ENCODE measurements around the gene TMX2. TPM values are rescaled to one million over a fixed set of nuclear protein-coding genes. Genes with fewer than 3 reads are reported as not detected.

TMX2 gene
- total and polyA plus RNA-seq, 9 of the 15 experiments (the other 6 are each of a cell fraction or from before 2014, with no cell fraction given) = 176 to 433 (median 227) TPM

DNA sequence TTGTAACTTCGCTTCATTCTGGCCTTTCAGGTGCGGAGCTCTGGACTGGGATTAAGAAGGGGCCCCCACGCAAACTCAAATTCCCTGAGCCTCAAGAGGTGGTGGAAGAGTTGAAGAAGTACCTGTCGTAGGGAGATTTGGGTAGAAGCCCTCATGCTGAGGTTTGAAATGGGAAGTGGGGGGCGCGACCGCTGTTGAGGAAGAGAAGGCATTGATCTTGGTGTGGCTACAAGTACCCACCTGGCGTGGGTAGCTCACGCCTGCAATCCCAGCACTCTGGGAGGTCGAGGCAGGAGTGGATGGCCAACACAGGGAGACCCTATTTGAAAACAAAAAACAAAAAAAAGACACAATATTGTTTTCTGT is 29.7 kb downstream of the TMX2 start:
- Histone ChIP-seq H3K4me2 (ENCODE audit: insufficient read depth, low read length) (peak overlapping the region; percentile 90), H3K27me3 (ENCODE audit: control insufficient read depth in 2 of 2, insufficient read depth in 2 of 2, low read length in 2 of 2) (no peaks in the 10 kb centered on the region), H3K9me3 (replicated peaks; ENCODE audit: control insufficient read depth, insufficient read depth, low read depth, low read length) (no peaks in the 10 kb centered on the region), H4K20me1 (replicated peaks; ENCODE audit: control insufficient read depth, insufficient read depth, low read length) (no peaks in the 10 kb centered on the region), H2AFZ (ENCODE audit: low read depth, low read length) (peak overlapping the region; percentile 84), H3K4me1 (replicated peaks in 1 of 2; ENCODE audit: control insufficient read depth in 2 of 2, insufficient read depth in 2 of 2, low read length in 2 of 2) (peaks cover 10 to 11% of the 10 kb centered on the region in 2 experiments; a peak in 4 of 5 replicates), H3K9ac (ENCODE audit: insufficient read depth in 1 of 2, low read depth in 2 of 2, low read length in 2 of 2) (peak overlapping the region; percentile 90 to 97), H3K27ac (ENCODE audit: extremely low read depth, low read depth, low read length) (peak overlapping the region; percentile 86), H3K36me3 (ENCODE audit: control insufficient read depth, insufficient read depth, low read length) (peaks cover 84% of the 10 kb centered on the region), H3K79me2 (ENCODE audit: control insufficient read depth, insufficient read depth, low read length) (peaks cover 35% of the 10 kb centered on the region), H3K4me3 (peak overlapping the region; percentile 70), H3K9me1 (ENCODE audit: control insufficient read depth, insufficient read depth, low read length) (no peaks in the 10 kb centered on the region)
- intact Hi-C loops (cut with micrococcal nuclease) (no loop called here), in situ Hi-C loops (cut with MboI) (no loop called here)
- CTCF ChIA-PET (ENCODE audit: low intra/inter-chr PET ratio) = no interaction called here
- no TSS peak for BruUV-seq (replicated peaks)
- WGBS (ENCODE audit: insufficient coverage, low coverage, missing lambda C conversion rate) = 2% methylated on average over 9 of the region's 10 CpGs
- no peak for ATAC-seq
- FAIRE-seq = no peak
- TF ChIP-seq ZNF232 (CRISPR knock-in tag; IDR thresholded peaks at IDR 0.05) (0 out of 2 replicates have a peak, but pooled peaks have one; percentile 16), SPI1 (IDR thresholded peaks at IDR 0.05; ENCODE audit: borderline replicate concordance, low read depth, low read length) (peak; percentile 33; the same call in 1 of the 2 replicates), KDM2B (CRISPR knock-in tag; IDR thresholded peaks at IDR 0.05) (no peak), TFAP4 (CRISPR knock-in tag; IDR thresholded peaks at IDR 0.05; ENCODE audit: borderline replicate concordance) (no peak)
- peak in 1 of 4 experiments; percentile 28 for DNase-seq (ENCODE audit: extremely low read depth in 1 of 4, low spot score in 3 of 4)
- POLR2A ChIA-PET = interaction anchor here (0.6 to 2.7 kb wide), 17 partner anchors 8 to 346 kb away, joined by 3 to 25 read pairs (median 5); partner anchors contain the start of genes BTBD18, CTNND1 and MED19

GRCh38 chr11:57744357-57744756 is 32.0 kb downstream of the TMX2 start:
- WGBS (ENCODE audit: insufficient coverage, low coverage, missing lambda C conversion rate) = 86% methylated on average over 2 of the region's 2 CpGs
- H3K9me1 ChIP-seq (ENCODE audit: control insufficient read depth, insufficient read depth, low read length) = no peaks in the 10 kb centered on the region
- no peak overlapping the region for H3K4me2 ChIP-seq (ENCODE audit: insufficient read depth, low read length)
- BruUV-seq (replicated peaks) = no TSS peak
- no peaks in the 10 kb centered on the region for H3K9me3 ChIP-seq (replicated peaks; ENCODE audit: control insufficient read depth, insufficient read depth, low read depth, low read length)
- no peaks in the 10 kb centered on the region for H3K27me3 ChIP-seq (ENCODE audit: control insufficient read depth in 2 of 2, insufficient read depth in 2 of 2, low read length in 2 of 2)
- ATAC-seq (no peak), DNase-seq (ENCODE audit: extremely low read depth in 1 of 4, low spot score in 3 of 4) (no peak), FAIRE-seq (no peak)
- H2AFZ ChIP-seq (ENCODE audit: low read depth, low read length) = no peak overlapping the region
- no peaks in the 10 kb centered on the region for H4K20me1 ChIP-seq (replicated peaks; ENCODE audit: control insufficient read depth, insufficient read depth, low read length)
- peaks cover 24% of the 10 kb centered on the region for H3K79me2 ChIP-seq (ENCODE audit: control insufficient read depth, insufficient read depth, low read length)
- H3K9ac ChIP-seq (ENCODE audit: insufficient read depth in 1 of 2, low read depth in 2 of 2, low read length in 2 of 2) = peak overlapping the region in 1 of 2 experiments; percentile 31; a peak in 1 of 4 replicates
- no peak overlapping the region for H3K27ac ChIP-seq (ENCODE audit: extremely low read depth, low read depth, low read length)
- ChIA-PET POLR2A (interaction anchor here (0.5 to 1.2 kb wide), 7 partner anchors 12 to 69 kb away, joined by 3 to 6 read pairs (median 4); no protein-coding TSS in a partner anchor), CTCF (ENCODE audit: low intra/inter-chr PET ratio) (no interaction called here)
- H3K4me1 ChIP-seq (replicated peaks in 1 of 2; ENCODE audit: control insufficient read depth in 2 of 2, insufficient read depth in 2 of 2, low read length in 2 of 2) = peaks cover 10 to 11% of the 10 kb centered on the region in 2 experiments; a peak in 4 of 5 replicates
- H3K4me3 ChIP-seq = no peak overlapping the region
- peaks cover 62% of the 10 kb centered on the region for H3K36me3 ChIP-seq (ENCODE audit: control insufficient read depth, insufficient read depth, low read length)
- intact Hi-C loops (cut with micrococcal nuclease) = no loop called here
- in situ Hi-C loops (cut with MboI) = no loop called here
- no peak for TF ChIP-seq ZNF707 (CRISPR knock-in tag; conservative IDR thresholded peaks at IDR 0.05)
- TF ChIP-seq, protein P1, sequence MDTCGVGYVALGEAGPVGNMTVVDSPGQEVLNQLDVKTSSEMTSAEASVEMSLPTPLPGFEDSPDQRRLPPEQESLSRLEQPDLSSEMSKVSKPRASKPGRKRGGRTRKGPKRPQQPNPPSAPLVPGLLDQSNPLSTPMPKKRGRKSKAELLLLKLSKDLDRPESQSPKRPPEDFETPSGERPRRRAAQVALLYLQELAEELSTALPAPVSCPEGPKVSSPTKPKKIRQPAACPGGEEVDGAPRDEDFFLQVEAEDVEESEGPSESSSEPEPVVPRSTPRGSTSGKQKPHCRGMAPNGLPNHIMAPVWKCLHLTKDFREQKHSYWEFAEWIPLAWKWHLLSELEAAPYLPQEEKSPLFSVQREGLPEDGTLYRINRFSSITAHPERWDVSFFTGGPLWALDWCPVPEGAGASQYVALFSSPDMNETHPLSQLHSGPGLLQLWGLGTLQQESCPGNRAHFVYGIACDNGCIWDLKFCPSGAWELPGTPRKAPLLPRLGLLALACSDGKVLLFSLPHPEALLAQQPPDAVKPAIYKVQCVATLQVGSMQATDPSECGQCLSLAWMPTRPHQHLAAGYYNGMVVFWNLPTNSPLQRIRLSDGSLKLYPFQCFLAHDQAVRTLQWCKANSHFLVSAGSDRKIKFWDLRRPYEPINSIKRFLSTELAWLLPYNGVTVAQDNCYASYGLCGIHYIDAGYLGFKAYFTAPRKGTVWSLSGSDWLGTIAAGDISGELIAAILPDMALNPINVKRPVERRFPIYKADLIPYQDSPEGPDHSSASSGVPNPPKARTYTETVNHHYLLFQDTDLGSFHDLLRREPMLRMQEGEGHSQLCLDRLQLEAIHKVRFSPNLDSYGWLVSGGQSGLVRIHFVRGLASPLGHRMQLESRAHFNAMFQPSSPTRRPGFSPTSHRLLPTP (IDR thresholded peaks at IDR 0.05; ENCODE audit: borderline replicate concordance, extremely low read depth, insufficient read length) = no peak
- peak; percentile 27; the same call in 1 of the 2 replicates for TF ChIP-seq POLR2AphosphoS2 (IDR thresholded peaks at IDR 0.05; ENCODE audit: low read length)
